Activated CD8-positive, alpha-beta T cell treated with anti-CD3 and anti-CD28 coated beads, Interleukin-2, amount 10 ng/mL, durations not matched to agents 7 days and 5 days (primary cell): ENCODE measurements around the gene LRPPRC. TPM values are rescaled to one million over a fixed set of nuclear protein-coding genes. Genes with fewer than 3 reads are reported as not detected.

Experiments
- ATAC-seq: fragments of 150-1000 bp; cut with Tn5 transposase; one replicate; pipeline ENCODE4 v1.10.0; 2021; ENCODE audit warnings: moderate library complexity
- CTCF ChIA-PET: fragments of 350-600 bp; sonication (Branson Sonifier 250); formaldehyde crosslinking; loops from one replicate; lab custom pipeline; 2021; ENCODE audit warnings: antibody characterized with exemption; lab: Charles Lee
- POLR2A ChIA-PET: fragments of 350-600 bp; sonication (Branson Sonifier 250); formaldehyde crosslinking; loops from one replicate; lab custom pipeline; 2021; ENCODE audit warnings: antibody characterized with exemption; lab: Charles Lee
- DNase-seq: peaks from one replicate; pipeline ENCODE4 v3.0.0-alpha.2; 2020
- H3K27ac Mint-ChIP-seq: one replicate; pipeline ENCODE4 v1.8.0; 2021; ENCODE audit warnings: mild to moderate bottlenecking, mixed read lengths
- H3K27me3 Mint-ChIP-seq: one replicate; pipeline ENCODE4 v1.8.0; 2021; ENCODE audit warnings: low read depth, mixed read lengths
- H3K36me3 Mint-ChIP-seq: one replicate; pipeline ENCODE4 v1.8.0; 2021; ENCODE audit warnings: low read depth, mixed read lengths
- H3K4me1 Mint-ChIP-seq: one replicate; pipeline ENCODE4 v1.8.0; 2021; ENCODE audit warnings: low read depth, mixed read lengths
- H3K4me3 Mint-ChIP-seq: one replicate; pipeline ENCODE4 v1.8.0; 2021; ENCODE audit warnings: mild to moderate bottlenecking, mixed read lengths
- H3K9me3 Mint-ChIP-seq: one replicate; pipeline ENCODE4 v1.8.0; 2022; ENCODE audit warnings: mixed read lengths; ENCODE audit not compliant: insufficient read depth
- total RNA-seq, 2 experiments: library from RNA; stranded (reverse); gene quantifications; one replicate each; pipeline ENCODE4 v1.2.3, GENCODE V29; 2021

Gene LRPPRC
- total RNA-seq, 2 experiments from 2014 or later = 91.2 to 94.7 TPM

DNA sequence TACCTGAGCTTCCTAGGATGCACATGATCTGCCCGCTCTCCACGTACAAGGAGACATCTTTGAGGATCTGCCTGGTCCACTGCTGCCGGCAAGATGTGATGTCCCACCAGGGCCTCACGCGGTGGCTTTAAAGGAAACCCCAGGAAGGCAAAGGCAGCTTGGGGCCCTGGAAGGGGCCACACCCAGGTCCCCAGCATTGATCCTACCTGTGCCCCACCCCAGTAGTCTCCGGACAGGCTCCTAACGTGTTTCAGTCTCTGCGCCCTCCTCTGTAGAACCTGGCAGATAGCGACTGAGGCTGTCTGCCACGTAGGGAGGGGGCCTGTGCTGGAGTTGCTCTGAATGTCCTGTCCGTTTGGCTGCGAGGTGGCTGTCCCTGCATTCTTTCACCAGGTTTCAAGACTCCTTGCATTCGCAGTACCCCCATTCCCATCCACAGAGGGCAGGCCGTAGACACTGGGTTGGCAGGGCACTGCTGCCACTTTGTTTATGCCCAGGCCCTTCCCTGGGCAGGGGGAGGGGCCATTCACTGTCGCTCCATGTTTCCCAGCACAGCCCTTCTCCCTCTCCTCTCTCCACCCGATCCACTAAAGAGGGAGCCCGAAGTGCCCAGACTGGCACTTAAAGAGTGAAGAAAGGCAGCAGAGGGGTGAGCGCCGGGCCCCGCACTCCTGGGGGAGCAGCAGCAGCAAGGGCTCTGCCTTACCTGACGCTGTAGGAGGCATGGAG is 157.8 kb downstream of the LRPPRC start:
- ChIA-PET CTCF (no interaction called here), POLR2A (no interaction called here)
- H3K4me3 Mint-ChIP-seq = no peak overlapping the region
- H3K4me1 Mint-ChIP-seq = no peaks in the 10 kb centered on the region
- H3K27me3 Mint-ChIP-seq = peaks cover 15% of the 10 kb centered on the region
- H3K36me3 Mint-ChIP-seq = no peaks in the 10 kb centered on the region
- no peaks in the 10 kb centered on the region for H3K9me3 Mint-ChIP-seq
- ATAC-seq (no peak), DNase-seq (peak; percentile 16)
- no peak overlapping the region for H3K27ac Mint-ChIP-seq

- Mint-ChIP-seq H3K27ac (no peak overlapping the region), H3K27me3 (peaks cover 21% of the 10 kb centered on the region), H3K4me1 (no peaks in the 10 kb centered on the region), H3K9me3 (no peaks in the 10 kb centered on the region), H3K36me3 (no peaks in the 10 kb centered on the region), H3K4me3 (no peak overlapping the region)
- ATAC-seq (no peak), DNase-seq (peak; percentile 8)
- POLR2A ChIA-PET = no interaction called here
- CTCF ChIA-PET = no interaction called here
Observed at GRCh38 chr2:43837033-43837432, 158.8 kb downstream of the LRPPRC start.

Other genes starting within 250 kb of the LRPPRC start
- gene DYNC2LI1, start 221.9 kb downstream of the LRPPRC start, total RNA-seq = 1 to 10 TPM; 2.8 to 3.2 TPM
- not detected for gene ABCG5, start 157.2 kb downstream of the LRPPRC start, total RNA-seq
- not detected for gene ABCG8, start 157.0 kb downstream of the LRPPRC start, total RNA-seq
- 10 to 100 TPM; 48.6 to 50.3 TPM for gene PPM1B, start 172.9 kb upstream of the LRPPRC start, total RNA-seq